Measurements from ENCODE around the gene F7.

- TF ChIP-seq POLR2A (IDR thresholded peaks at IDR 0.05) (no peak), CTCF (IDR thresholded peaks at IDR 0.05 in 4 of 5, conservative IDR thresholded peaks at IDR 0.05 in 1 of 5) (no peak)
These were observed 42.5 kb upstream of the F7 start for GRCh38 chr13:113063091-113063491.
